D721Med (cell line): Measurements from ENCODE around the gene PKMYT1.
A peak's percentile ranks its signal among the peaks of the same experiment; 100 is the strongest.
"Not testable (repeated sequence)": the region's sequence is repeated elsewhere in the genome, so short reads cannot be mapped to it uniquely, and the experiment has no call there.

Source experiments
- DNase-seq: peaks from one replicate; pipeline ENCODE4 v3.0.0; 2011; ENCODE audit warnings: low spot score; ENCODE audit not compliant: insufficient read length
- FAIRE-seq: peaks from 2 replicates; lab custom pipeline; 2011; peaks lifted over from hg19 to GRCh38; lab: Jason Lieb, UNC
- CTCF ChIP-seq: IDR thresholded peaks from 2 replicates; pipeline ENCODE4 v1.5.1; 2012; ENCODE audit warnings: mild to moderate bottlenecking, control low read depth; ENCODE audit not compliant: insufficient read depth; ENCODE audit errors: missing control alignments

PKMYT1 gene

GRCh38 chr16:2928796-2929195 lies 51.5 kb downstream of the PKMYT1 start:
- FAIRE-seq, result no peak

GRCh38 chr16:2928151-2928550 lies 52.1 kb downstream of the PKMYT1 start:
- DNase-seq, result peak; percentile 0

More at GRCh38 chr16:2928796-2929195, 51.5 kb downstream of the PKMYT1 start:
- TF ChIP-seq CTCF, result no peak
- DNase-seq, result peak; percentile 6

GRCh38 chr16:2927010-2927646 lies 53.1 kb downstream of the PKMYT1 start:
- peak; percentile 98 for TF ChIP-seq CTCF
- DNase-seq (peak; percentile 63), FAIRE-seq (no peak)

More at GRCh38 chr16:2928151-2928550, 52.1 kb downstream of the PKMYT1 start:
- FAIRE-seq, result not testable (repeated sequence)

GRCh38 chr16:2926650-2926999 lies 53.6 kb downstream of the PKMYT1 start:
- no peak for DNase-seq
- FAIRE-seq, result no peak
- no peak for TF ChIP-seq CTCF

- TF ChIP-seq CTCF, result no peak
- DNase-seq (peak; percentile 10), FAIRE-seq (no peak)
Observed at GRCh38 chr16:2925951-2926649, 54.1 kb downstream of the PKMYT1 start.

GRCh38 chr16:2924901-2925755 lies 55.1 kb downstream of the PKMYT1 start:
- no peak for FAIRE-seq
- no peak for TF ChIP-seq CTCF
- peak; percentile 3 for DNase-seq

- DNase-seq (no peak), FAIRE-seq (no peak)
- TF ChIP-seq CTCF, result no peak
Observed at GRCh38 chr16:2923481-2923880, 56.8 kb downstream of the PKMYT1 start.
